NCI-H510A treated with DMSO at 0.1 percent for 48 hours (cell line): ENCODE results near the gene CCL16.
"Not testable (repeated sequence)": the region's sequence is repeated elsewhere in the genome, so short reads cannot be mapped to it uniquely, and the experiment has no call there.

Experiments used
- DNase-seq: peaks from one replicate; lab custom pipeline; 2025; lab: John Stamatoyannopoulos, UW

Gene CCL16

DNA sequence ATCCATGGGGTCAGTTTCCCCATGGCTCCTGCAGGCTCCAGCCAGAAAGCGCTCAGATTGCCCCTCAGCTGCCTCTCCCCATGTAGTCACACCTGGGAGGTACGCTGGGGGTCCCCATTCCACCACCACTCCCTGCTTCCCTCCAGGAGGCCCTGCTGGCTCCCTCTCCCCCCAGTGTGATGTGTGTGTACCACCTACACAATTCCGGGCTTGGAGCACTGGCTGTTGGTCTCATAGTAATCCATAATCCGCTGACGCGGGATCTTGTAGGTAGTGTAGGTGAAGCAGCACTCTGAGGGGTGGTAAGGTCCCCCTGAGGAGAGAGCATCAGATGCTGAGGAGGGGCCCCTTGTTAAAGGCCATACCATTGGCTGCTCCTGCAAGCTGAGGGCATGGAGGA, 2.8 kb upstream of the CCL16 start:
- no peak for DNase-seq

DNA sequence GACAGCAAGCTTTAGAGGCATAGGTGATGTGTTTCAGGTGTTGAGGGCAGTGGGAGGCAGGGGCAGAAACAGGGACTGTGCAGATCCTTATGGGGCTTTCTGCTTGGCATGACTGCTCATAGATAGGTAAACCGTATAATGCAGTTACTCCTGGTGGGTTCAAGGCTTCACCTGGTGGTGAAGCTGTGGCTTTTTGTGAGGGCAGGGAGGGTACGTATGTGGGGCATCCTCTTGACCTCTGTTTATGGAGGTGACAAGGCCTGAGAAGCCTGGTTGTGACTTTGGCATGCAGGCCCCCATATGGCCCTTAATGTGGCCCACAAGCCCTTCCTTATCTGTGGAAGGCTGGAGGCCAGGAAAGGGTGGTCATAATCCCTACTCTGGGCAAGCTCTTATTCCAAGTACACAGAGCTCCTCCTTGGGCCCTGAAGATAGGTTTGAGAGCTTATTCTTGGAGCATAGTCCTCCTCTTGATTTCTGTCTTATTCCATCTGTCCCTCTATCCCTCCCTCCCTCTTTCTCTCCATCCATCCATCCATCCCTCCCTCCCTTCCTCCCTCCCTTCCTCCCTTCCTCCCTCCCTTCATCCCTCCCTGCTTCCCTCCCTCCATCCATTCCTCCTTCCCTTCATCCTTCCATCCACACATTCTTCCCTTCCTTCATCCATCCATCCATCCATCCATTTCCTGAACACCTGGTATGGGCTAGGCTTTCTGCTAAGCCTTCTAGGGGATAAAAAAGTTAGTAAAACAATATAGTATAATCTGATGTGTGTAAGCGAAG, 1.3 kb upstream of the CCL16 start:
- DNase-seq, result no peak

DNA sequence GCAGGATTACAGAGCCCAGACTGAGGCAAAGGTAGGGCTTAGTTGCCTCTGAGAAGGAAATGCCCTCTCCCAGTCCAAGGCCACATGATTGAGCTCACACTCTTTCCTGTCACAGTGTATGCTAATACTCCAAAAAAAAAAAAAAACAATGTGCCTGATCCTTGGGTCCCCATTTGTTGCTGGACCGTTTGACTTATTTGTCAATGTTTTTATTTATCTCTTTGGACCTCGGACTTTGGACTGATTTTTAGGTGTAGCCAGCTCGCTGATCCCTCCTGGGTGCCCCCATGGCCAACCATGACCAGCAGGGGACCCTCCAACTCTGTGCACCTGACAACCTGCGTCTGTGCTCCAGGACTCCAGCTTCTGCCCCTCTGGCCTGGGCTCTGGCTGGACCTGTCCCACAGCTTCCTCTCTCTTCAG, 622 bp upstream of the CCL16 start:
- no peak for DNase-seq

GRCh38 chr17:35978346-35978745, 3.0 kb downstream of the CCL16 start:
- DNase-seq, result no peak

- no peak for DNase-seq
These were observed 3.8 kb downstream of the CCL16 start for GRCh38 chr17:35977509-35977908.

- no peak for DNase-seq
These were observed 7.7 kb downstream of the CCL16 start for GRCh38 chr17:35973333-35974260.

DNA sequence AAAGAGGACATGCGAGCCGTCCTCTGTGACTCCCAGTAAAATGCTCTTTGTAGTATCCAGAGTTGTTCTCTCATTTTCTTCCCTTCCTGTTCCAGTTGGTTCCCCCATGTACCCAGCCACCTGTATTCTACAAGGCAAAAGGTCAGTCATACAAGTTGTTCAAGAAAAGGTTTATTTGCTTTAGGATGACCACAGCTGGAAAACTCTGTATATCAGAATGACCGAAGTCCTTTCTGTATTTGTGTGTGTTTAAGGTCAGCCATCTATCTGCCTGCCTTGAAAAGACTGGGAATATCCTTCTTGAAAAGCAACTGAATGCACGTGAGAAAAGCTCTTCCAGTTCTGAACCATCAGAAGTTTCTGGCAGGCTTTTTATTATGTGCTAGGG, 8.4 kb downstream of the CCL16 start:
- no peak for DNase-seq

DNA sequence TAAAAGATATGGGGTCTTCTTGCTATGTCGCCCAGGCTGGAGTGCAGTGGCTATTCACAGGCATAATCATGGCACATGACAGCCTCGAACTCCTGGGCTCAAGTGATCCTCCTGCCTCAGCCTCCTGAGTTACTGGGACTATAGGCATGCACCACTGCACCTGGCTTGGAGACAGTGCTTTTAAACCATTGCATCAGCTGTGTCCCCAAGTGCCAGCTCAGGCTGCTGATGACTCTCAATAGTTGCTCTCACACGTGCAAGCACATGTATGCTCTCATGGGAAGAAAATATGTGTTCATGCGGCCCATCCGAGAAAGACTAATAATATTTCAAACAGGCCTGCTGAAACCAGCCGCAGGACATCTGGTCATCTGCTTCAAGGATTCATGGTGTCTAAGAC, 8.8 kb downstream of the CCL16 start:
- no peak for DNase-seq

DNA sequence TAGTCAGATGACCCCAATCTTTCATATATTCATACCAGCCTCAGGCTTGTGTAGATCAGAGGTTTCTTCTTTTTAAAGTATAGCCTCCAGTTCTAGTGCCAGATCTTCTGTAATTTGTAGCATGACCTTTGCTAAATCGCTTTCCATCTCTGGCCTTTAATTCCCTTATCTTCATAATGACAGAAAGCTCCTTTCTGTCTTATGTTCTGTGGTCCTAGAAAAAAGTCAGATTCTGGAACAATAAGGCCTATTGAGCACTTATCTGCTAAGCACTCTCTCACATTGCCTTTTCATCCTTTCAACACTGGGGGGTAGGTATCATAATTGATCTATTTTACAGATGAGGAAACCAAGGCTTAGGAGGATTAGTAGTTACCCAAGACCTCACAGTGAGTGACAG, 9.2 kb downstream of the CCL16 start:
- DNase-seq, result no peak

GRCh38 chr17:35969558-35970380, 11.5 kb downstream of the CCL16 start:
- peak; percentile 55 for DNase-seq

DNA sequence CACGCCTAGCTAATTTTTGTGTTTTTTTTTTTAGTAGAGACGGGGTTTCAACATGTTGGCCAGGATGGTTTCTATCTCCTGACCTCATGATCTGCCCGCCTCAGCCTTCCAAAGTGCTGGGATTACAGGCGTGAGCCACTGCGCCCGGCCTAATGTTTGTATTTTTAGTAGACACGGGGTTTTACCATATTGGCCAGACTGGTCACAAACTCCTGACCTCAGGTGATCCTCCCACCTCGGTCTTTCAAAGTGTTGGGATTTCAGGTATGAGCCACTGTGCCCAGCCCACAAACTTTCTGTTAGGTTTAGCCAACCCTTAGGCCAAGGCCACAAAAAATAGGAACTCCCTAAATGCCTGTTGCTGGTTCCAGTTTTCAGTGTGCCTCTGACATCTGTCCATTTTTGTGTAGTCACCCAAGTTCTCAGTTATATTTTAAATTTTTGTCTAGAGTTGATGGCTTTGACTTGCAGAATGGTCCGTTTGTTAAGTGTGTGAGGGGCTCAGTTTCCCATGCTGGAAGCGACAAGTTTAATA, 12.7 kb downstream of the CCL16 start:
- DNase-seq, result no peak

DNA sequence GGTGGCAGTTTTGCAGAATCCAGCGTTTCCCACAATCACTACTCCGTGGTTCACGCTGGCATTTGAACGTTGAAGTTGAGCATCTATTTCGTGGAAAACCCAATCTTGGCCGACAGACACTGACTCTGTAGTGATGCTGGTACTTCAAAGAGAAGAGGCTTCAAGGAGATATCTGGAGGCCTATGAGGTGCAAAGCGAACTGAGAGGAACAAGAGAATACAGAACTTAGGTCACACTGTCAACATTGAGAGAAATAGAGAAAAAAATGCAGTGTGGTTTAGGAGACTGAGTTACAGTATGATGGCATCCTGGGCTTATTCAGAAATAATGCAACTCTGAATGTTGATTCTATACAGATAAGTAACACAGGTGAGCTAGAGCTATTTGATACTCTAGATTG, 16.0 kb downstream of the CCL16 start:
- no peak for DNase-seq

DNA sequence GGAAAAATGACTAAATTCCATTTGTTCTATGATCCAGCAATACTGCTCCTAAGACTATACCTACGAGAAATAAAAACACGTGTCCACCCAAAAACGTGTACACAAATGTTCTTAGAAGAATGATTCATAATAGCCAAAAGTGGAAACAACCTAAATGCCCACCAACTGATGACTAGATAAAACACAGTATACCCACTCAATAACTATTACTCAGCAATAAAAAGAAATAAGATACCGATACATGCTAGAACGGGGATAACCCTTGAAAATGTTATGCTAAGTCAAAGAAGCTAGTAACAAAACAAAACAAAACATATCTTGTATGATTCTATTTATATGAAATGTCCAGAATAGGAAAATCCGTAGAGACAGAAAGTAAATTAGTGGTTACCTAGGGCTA, 17.6 kb downstream of the CCL16 start:
- DNase-seq, result no peak

GRCh38 chr17:35953720-35954119, 27.6 kb downstream of the CCL16 start:
- DNase-seq, result no peak

DNA sequence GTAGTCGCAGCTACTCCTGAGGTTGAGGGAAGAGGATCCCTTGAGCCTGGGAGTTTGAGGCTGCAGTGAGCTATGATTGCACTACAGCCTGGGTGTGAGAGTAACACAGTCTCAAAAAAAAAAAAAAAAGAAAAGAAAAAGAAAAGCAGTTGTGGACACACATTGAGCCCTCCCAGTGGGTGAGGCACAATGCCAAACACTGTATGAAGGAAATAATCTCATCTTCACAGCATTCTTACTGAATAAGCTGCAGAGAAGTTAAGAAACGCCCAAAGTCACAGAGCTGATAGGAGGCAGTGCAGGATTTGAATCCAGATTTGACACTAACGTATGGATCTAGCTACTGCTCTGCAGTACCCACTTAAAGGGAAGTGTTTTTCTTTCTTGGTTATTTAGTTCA, 31.9 kb downstream of the CCL16 start:
- no peak for DNase-seq

DNA sequence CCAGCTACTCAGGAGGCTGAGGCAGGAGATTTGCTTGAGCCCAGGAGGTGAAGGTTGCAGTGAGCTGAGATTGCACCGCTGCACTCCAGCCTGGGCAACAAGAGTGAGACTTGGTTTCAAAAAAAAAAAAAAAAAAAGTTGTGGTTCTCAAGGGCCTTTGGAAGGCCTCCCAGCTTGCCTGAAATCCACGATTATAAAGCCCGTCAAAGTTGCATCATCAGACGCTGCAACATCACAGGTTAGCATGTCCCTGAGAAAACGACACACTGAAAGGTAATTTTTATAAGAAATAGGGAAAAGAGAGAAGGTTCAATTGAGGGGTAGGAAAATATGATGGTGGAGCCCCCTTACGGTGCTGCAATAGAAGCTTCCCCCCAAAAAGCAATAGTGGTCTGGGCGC, 33.2 kb downstream of the CCL16 start:
- DNase-seq, result no peak

DNA sequence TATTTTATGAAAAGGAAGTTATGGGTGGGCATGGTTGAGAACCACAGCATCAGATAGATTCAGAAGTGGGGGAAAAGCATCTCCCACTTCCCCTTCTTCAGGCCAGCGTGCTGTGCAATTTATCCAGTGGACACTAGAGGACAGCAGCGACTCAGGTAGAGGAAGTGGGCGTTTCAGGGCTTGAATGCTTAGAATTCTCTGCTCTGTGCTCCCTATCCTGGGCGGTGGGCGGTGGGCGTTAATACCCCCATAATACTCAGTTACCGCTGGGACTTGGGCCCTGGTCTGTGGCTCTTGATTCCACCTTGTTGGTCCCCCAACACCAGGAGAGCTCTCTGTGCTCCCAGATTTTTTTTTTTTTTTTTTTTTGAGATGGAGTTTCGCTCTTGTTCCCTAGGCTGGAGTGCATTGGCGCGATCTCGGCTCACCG, 34.1 kb downstream of the CCL16 start:
- peak; percentile 28 for DNase-seq

DNA sequence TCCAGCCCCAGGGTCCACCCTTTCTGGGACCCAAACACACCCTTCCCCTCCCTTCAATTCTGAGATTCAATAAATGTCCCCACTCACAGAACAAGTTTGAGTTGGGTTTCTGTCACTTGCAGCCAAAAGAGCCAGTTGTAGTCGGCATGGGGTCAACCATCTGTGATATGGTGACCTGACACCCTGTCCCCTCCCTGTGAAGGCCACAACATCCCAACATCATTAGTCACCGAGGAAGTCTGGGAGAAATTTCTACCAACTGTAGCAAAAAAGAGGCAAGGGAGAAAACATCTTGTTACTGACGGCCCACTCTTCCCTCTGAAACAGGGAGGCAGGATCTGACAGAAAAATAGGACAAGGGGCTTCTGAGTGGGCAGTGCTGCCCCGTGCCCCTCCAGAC, 37.1 kb downstream of the CCL16 start:
- no peak for DNase-seq

GRCh38 chr17:35943537-35943936, 37.8 kb downstream of the CCL16 start, which contains the start of gene LYZL6:
Gene LYZL6 (minus strand): TSS chr17:35943713. CDS start chr17:35939356, 4,357 bp downstream.
- DNase-seq, result no peak

- no peak for DNase-seq
These were observed 38.6 kb downstream of the CCL16 start for GRCh38 chr17:35942588-35943186.

DNA sequence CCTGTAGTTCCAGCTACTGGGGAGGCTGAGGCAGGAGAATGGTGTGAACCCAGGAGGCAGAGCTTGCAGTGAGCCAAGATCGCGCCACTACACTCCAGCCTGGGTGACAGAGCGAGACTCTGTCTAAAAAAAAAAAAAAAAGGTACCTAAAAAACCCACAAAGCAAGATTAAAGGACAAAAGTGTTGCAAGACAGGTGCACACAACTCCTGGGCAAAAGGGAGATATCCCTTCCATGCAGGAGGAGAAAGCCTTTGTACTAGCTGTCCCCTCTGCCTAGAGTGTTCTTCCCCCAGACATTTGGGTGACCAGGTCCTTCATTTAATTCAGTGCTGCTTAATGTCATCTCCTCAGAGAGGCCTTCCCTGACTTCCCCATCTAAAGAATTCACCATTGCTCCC, 42.8 kb downstream of the CCL16 start:
- not testable (repeated sequence) for DNase-seq
